Stimulated activated CD4-positive, alpha-beta T cell treated with anti-CD3 and anti-CD28 coated beads, Interleukin-12 subunit alpha, Interleukin-12 subunit beta, amount 100 ng/mL, for 24 hours (primary cell): Measurements from ENCODE around the gene MYPOP.
"Not testable (repeated sequence)": the region's sequence is repeated elsewhere in the genome, so short reads cannot be mapped to it uniquely, and the experiment has no call there.

Experiments used
- DNase-seq, 2 experiments: peaks; one replicate each; pipeline ENCODE4 v3.0.0-alpha.2; 2020; ENCODE audit warnings: low read depth in 2 of 2

Gene MYPOP

DNA sequence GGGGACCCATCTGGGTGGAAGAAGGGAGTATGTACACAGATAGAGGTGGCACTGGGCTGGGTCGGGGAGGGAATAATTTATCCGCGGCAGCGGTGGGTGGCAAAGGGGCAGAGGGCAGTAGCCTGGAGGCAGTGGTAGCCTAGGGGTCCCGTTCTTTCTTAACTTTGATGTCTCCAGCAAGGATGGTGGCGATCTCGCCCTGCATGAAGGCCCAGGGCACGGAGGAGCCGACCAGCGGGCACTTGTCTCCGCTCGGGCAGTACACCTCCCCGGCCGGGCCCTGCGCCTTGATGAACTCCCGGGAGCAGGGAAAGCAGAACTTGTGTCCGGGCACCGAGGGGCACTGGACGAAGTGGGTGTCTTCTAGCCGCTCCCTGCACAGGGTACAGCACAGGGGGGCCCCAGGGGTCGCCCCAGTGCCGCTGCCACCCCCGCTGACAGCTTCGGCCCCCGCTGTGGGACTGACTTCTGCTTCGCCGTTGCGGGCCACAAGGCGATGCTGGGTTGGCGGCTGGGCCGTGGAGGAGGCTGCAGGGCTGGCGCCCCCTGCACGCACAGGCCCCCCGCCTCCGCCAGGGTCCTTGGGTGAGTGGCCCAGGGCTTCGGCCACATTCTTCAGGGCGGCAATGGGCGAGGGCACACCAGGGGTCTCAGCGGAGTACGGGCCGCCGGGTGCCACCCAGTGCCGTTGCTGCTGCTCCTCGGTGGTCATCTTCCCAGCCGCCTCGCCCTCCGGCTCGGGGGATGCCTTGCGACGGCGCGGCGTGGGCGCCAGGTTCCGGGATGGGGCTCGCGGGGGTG, 18.3 kb downstream of the MYPOP start:
- DNase-seq: no peak

- no peak for DNase-seq
Observed at GRCh38 chr19:45883586-45883880, 18.9 kb downstream of the MYPOP start.

GRCh38 chr19:45882652-45883585, 19.5 kb downstream of the MYPOP start:
- peak; percentile 67 to 82 for DNase-seq

GRCh38 chr19:45881909-45882528, 20.4 kb downstream of the MYPOP start:
- no peak for DNase-seq

- no peak for DNase-seq
Observed at GRCh38 chr19:45881082-45881908, 21.1 kb downstream of the MYPOP start.

DNA sequence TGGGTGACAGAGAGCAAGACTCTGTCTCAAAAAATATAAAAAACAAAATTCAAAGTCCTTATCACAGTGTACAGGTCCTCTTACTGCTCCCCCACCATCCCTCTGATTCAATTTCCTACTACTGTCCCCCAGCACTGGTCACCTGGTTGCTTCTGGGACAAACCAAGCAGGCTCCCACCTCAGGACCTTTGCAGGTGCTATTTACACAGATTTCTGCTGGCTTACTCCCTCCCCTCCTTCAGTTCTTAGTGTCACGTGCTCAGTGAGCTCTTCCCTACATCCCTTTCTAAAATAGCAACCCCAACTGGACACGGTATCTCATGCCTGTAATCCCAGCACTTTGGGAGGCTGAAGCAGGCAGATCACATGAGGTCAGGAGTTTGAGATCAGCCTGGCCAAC, 22.4 kb downstream of the MYPOP start:
- DNase-seq: no peak

DNA sequence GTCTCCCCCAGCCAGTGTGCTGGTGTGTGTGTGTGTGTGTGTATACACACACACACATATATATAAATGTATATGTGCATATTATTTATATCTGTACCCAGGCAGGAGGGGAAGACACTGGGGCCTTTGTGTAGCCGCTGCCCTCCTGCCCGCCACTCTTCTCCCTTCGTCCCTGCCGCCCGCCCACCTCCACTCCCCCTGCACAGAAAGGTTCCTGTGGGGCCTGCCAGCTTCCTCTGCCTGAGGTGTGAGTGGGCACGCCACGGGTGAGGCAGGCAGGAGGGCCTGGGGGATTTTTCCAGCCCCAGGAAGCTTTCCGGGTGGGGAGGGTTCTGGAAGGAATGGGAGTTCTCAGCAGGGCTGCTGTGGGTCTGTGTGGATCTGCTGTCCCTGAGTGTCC, 23.4 kb downstream of the MYPOP start:
- DNase-seq: no peak

GRCh38 chr19:45878043-45878794, 24.2 kb downstream of the MYPOP start:
- no peak for DNase-seq

GRCh38 chr19:45876411-45877197, 25.8 kb downstream of the MYPOP start:
- peak in 1 of 2 experiments; percentile 20 for DNase-seq

DNA sequence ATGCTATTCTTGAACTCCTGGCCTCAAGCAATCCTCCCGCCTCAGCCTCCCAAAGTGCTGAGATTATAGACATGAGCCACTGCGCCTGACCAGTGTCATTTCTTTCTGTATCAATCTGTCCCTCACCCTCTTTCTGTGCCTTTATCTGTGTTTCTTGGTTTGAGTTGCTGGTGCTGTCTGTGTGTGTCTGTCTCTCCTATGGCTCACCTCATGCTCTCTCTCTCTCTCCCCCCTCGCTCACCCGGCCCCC, 26.3 kb downstream of the MYPOP start:
- no peak for DNase-seq

- no peak for DNase-seq
Observed at GRCh38 chr19:45874620-45874966, 27.8 kb downstream of the MYPOP start.

DNA sequence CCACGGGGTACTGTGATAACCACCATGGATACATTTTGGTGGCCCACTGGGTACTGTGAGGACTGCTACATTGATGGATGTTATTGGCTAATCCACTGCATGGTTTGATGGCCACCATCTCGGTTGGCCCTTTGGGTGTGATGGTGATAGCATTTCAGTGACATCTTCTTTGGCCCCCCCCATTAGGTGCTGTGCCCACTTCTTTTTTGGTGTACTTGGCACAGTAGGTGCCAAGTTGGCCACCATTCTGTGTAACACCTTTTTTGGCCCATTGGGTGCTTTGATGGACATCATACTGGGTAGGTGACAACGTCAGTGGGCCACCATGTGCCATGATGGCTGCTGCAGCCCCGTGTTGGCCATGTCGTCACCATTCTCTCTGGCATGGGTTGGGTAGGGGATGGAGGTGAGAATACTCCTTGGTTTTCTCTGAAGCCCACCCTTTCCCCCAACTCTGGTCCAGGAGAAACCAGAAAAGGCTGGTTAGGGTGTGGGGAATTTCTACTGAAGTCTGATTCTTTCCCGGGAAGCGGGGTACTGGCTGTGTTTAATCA, 29.1 kb downstream of the MYPOP start:
- DNase-seq: no peak

DNA sequence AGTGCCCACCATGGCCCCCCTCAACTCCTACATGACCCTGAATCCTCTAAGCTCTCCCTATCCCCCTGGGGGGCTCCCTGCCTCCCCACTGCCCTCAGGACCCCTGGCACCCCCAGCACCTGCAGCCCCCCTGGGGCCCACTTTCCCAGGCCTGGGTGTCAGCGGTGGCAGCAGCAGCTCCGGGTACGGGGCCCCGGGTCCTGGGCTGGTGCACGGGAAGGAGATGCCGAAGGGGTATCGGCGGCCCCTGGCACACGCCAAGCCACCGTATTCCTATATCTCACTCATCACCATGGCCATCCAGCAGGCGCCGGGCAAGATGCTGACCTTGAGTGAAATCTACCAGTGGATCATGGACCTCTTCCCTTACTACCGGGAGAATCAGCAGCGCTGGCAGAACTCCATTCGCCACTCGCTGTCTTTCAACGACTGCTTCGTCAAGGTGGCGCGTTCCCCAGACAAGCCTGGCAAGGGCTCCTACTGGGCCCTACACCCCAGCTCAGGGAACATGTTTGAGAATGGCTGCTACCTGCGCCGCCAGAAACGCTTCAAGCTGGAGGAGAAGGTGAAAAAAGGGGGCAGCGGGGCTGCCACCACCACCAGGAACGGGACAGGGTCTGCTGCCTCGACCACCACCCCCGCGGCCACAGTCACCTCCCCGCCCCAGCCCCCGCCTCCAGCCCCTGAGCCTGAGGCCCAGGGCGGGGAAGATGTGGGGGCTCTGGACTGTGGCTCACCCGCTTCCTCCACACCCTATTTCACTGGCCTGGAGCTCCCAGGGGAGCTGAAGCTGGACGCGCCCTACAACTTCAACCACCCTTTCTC, 30.1 kb downstream of the MYPOP start:
- DNase-seq: no peak

- DNase-seq: no peak
Observed at GRCh38 chr19:45870798-45871197, 31.6 kb downstream of the MYPOP start.

DNA sequence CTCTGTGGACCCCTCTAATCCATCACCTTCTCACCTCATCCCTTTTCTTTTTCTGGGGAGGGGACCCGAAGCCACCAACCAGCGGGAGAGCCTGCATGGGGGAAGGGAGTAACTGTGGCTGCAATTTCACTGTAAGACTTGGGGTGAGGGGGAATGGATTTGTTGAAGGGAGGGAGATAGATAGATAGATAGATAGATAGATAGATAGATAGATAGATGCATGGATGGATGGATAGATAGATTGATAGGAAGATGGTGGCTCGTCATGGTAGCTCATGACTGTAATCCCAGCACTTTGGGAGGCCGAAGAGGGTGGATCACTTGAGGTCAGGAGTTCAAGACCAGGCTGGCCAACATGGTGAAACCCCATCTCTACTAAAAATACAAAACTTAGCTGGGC, 35.2 kb downstream of the MYPOP start:
- DNase-seq: not testable (repeated sequence)

DNA sequence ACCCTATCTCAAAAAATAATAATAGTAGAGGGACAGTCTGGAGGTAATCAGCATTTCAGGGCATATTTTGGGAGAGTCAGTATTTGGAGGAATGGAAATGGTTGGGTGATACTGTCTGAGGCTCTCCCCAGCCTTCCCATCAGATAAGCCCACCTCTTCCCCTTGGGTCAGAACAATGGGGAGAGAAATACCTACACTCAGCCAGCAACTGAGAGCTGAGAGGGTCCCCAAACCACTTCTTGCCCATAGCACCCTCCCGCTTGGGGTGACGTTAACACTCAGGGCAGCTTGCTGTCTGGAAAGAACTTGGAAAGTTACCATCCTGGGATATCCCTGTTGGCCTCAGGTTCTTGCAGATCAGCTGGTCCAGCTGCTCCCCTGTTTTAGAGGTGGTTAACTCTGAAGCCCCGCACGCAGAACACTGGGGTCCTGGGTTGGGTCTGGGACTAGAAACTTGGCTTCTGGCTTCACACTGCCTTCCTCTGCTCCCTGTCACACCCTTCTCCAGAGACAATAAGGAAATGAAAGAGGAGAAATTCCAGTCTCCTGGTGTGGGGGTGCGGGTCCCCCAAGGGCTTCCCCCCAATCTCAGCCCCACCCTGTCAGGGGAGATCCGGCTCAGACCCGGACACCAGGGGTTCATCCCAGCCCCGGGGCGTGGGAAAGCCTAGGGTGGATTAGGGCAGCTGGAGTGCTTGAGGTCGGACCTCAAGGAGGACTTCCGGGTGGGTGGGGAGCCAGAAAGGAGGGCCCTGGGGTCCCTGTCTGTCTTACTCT, 35.8 kb downstream of the MYPOP start:
- no peak for DNase-seq

GRCh38 chr19:45865269-45865948, 37.0 kb downstream of the MYPOP start:
- no peak for DNase-seq

DNA sequence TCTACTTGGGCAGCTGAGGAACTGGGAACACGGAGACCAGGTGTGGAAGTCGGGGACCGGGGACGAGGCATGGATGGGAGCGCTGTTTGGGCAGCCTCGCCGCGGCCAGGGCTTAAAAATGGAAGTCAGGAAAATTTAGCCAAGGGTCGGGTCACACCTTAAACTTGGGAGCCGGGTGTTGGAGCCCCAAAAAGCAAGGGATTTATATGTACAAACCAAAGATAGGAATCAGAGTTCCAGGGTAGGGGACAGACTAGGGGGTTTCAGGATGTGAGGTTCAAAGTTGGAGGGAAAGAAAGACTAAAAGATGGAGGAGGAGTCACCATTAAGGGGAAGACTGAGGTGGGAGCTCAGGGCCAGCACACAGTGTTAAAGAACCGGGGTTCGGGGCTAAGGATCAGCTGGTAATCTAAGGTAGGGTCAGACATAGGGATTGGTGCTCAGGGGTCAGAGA, 37.8 kb downstream of the MYPOP start:
- no peak for DNase-seq
